SK-N-SH treated with all-trans-retinoic acid at 6 μM for 48 hours (cell line): ENCODE measurements around the gene FITM1.

Source experiments
- CREB5 ChIP-seq: fragments of 250-450 bp; sonication (Bioruptor Pico); IDR thresholded peaks from 2 replicates; pipeline ENCODE4 v1.5.1; 2020; ENCODE audit warnings: low read depth, mild to moderate bottlenecking, moderate library complexity
- CSDC2 ChIP-seq: fragments of 250-450 bp; sonication (Bioruptor Pico); IDR thresholded peaks from 2 replicates; pipeline ENCODE4 v1.5.0; 2020; ENCODE audit warnings: mild to moderate bottlenecking, moderate library complexity
- POU6F1 ChIP-seq: fragments of 250-450 bp; sonication (Bioruptor Pico); IDR thresholded peaks from 2 replicates; pipeline ENCODE4 v1.8.0; 2021; ENCODE audit warnings: low read depth, mild to moderate bottlenecking, moderate library complexity, borderline replicate concordance
- RARB ChIP-seq: fragments of 250-450 bp; sonication (Bioruptor Pico); IDR thresholded peaks from 2 replicates; pipeline ENCODE4 v1.8.0; 2021; ENCODE audit warnings: mild to moderate bottlenecking, moderate library complexity
- TCF4 ChIP-seq: fragments of 250-450 bp; sonication (Bioruptor Pico); IDR thresholded peaks from 2 replicates; pipeline ENCODE4 v1.8.0; 2021; ENCODE audit warnings: mild to moderate bottlenecking, moderate library complexity, borderline replicate concordance
- TSHZ2 ChIP-seq: fragments of 250-450 bp; sonication (Bioruptor Pico); IDR thresholded peaks from 2 replicates; pipeline ENCODE4 v1.5.0; 2020; ENCODE audit warnings: mild to moderate bottlenecking, moderate library complexity
- ZC3H10 ChIP-seq: fragments of 250-450 bp; sonication (Bioruptor Pico); IDR thresholded peaks from 2 replicates; pipeline ENCODE4 v1.5.1; 2021; ENCODE audit warnings: mild to moderate bottlenecking, moderate library complexity
- ZFP3 ChIP-seq: fragments of 250-450 bp; sonication (Bioruptor Pico); IDR thresholded peaks from 2 replicates; pipeline ENCODE4 v1.5.0; 2020; ENCODE audit warnings: mild to moderate bottlenecking, moderate library complexity
- ZFP30 ChIP-seq: fragments of 450-650 bp; formaldehyde crosslinking; IDR thresholded peaks from 2 replicates; pipeline ENCODE4 v1.5.0; 2022; ENCODE audit warnings: mild to moderate bottlenecking, moderate library complexity
- ZNF565 ChIP-seq: fragments of 450-650 bp; formaldehyde crosslinking; conservative IDR thresholded peaks from 2 replicates; pipeline ENCODE4 v1.5.0; 2020; ENCODE audit warnings: low read depth, mild to moderate bottlenecking, moderate library complexity
- ZNF70 ChIP-seq: fragments of 450-650 bp; formaldehyde crosslinking; IDR thresholded peaks from 2 replicates; pipeline ENCODE4 v1.5.0; 2020; ENCODE audit warnings: mild to moderate bottlenecking, moderate library complexity
- ZNF8 ChIP-seq: fragments of 450-650 bp; formaldehyde crosslinking; IDR thresholded peaks from 2 replicates; pipeline ENCODE4 v1.5.0; 2020; ENCODE audit warnings: mild to moderate bottlenecking, moderate library complexity
- TF ChIP-seq, protein P1 (sequence below): fragments of 250-450 bp; sonication (Bioruptor Pico); IDR thresholded peaks from 2 replicates; pipeline ENCODE4 v1.8.0; 2020; ENCODE audit warnings: mild to moderate bottlenecking, moderate library complexity, borderline replicate concordance

GRCh38 chr14:24141097-24141880 is 10.8 kb downstream of the FITM1 start, which contains the start of gene EMC9:
- no peak for TF ChIP-seq ZNF8 (CRISPR knock-in tag)
- TF ChIP-seq ZFP3 (CRISPR knock-in tag) = no peak
- TF ChIP-seq ZFP30 (CRISPR knock-in tag) = no peak
- TF ChIP-seq RARB (CRISPR knock-in tag) = no peak
- TF ChIP-seq ZNF70 (CRISPR knock-in tag) = no peak
- no peak for TF ChIP-seq ZC3H10 (CRISPR knock-in tag)
- TF ChIP-seq TCF4 = no peak
- TF ChIP-seq, protein P1, sequence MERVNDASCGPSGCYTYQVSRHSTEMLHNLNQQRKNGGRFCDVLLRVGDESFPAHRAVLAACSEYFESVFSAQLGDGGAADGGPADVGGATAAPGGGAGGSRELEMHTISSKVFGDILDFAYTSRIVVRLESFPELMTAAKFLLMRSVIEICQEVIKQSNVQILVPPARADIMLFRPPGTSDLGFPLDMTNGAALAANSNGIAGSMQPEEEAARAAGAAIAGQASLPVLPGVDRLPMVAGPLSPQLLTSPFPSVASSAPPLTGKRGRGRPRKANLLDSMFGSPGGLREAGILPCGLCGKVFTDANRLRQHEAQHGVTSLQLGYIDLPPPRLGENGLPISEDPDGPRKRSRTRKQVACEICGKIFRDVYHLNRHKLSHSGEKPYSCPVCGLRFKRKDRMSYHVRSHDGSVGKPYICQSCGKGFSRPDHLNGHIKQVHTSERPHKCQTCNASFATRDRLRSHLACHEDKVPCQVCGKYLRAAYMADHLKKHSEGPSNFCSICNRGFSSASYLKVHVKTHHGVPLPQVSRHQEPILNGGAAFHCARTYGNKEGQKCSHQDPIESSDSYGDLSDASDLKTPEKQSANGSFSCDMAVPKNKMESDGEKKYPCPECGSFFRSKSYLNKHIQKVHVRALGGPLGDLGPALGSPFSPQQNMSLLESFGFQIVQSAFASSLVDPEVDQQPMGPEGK (CRISPR knock-in tag) = no peak
- TF ChIP-seq ZNF565 = no peak
- no peak for TF ChIP-seq CREB5 (CRISPR knock-in tag)
- no peak for TF ChIP-seq CSDC2 (CRISPR knock-in tag)
- no peak for TF ChIP-seq POU6F1 (CRISPR knock-in tag)
- TF ChIP-seq TSHZ2 (CRISPR knock-in tag) = no peak
